Measurements from ENCODE around the gene SDK1. TPM values are rescaled to one million over a fixed set of nuclear protein-coding genes. Genes with fewer than 3 reads are reported as not detected.
"Not testable (repeated sequence)": the region's sequence is repeated elsewhere in the genome, so short reads cannot be mapped to it uniquely, and the experiment has no call there.

SDK1 gene
- total RNA-seq, 1 donor from 2014 or later = 3.9 TPM

DNA sequence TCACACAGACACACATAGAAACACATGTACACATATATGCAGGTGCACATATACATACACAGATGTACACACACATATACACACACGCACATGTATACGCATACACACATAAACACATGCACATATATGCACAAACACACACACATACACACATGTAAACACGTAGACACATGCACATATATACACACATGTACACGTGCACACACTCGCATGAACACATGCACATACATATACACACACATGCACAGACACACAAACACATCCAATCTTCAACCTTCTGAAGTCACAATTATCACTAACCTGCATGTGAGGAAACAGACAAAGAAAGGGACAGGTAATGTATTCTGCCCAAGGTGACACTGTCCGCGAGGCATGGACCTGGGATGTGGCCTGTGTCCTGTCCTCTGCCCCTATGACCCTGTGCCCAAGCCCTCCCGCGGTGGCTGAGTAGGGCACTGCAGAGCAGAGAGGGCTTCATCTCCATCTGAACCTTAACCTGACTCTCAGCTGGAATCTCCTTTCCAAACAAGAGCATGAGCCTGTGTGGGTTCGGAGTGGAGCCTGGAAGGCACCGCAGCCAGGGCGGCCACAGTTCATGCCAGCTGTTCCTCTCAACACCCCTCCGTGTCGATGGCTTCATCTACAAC is 660.9 kb downstream of the SDK1 start:
- Histone ChIP-seq H3K36me3 (ENCODE audit: control insufficient read depth, insufficient read depth, low read length) (no peaks in the 10 kb centered on the region), H3K27me3 (ENCODE audit: control insufficient read depth, insufficient read depth, low read length) (no peaks in the 10 kb centered on the region), H3K4me3 (ENCODE audit: low read depth, low read length) (no peak overlapping the region)
- DNase-seq (ENCODE audit: low read depth) = no peak
- TF ChIP-seq, protein P1, sequence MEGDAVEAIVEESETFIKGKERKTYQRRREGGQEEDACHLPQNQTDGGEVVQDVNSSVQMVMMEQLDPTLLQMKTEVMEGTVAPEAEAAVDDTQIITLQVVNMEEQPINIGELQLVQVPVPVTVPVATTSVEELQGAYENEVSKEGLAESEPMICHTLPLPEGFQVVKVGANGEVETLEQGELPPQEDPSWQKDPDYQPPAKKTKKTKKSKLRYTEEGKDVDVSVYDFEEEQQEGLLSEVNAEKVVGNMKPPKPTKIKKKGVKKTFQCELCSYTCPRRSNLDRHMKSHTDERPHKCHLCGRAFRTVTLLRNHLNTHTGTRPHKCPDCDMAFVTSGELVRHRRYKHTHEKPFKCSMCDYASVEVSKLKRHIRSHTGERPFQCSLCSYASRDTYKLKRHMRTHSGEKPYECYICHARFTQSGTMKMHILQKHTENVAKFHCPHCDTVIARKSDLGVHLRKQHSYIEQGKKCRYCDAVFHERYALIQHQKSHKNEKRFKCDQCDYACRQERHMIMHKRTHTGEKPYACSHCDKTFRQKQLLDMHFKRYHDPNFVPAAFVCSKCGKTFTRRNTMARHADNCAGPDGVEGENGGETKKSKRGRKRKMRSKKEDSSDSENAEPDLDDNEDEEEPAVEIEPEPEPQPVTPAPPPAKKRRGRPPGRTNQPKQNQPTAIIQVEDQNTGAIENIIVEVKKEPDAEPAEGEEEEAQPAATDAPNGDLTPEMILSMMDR (IDR thresholded peaks at IDR 0.05; ENCODE audit: insufficient read depth, low read length, poor library complexity, severe bottlenecking) = no peak

DNA sequence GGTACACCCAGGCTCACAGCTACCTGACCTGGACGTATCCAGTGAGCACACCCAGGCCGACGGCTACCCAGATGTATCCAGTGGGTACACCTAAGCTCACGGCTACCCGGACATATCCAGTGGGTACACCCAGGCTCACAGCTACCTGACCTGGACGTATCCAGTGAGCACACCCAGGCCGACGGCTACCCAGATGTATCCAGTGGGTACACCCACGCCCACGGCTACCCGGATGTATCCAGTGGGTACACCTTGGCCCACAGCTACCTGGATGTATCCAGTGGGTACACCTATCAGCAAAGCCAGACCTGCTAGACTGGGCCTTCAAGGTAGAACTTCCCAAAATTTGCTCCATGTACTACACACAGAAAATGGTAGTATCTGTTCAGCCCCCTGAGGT is 662.7 kb downstream of the SDK1 start:
- H3K27me3 ChIP-seq (ENCODE audit: control insufficient read depth, insufficient read depth, low read length); DNase-seq (ENCODE audit: low read depth); H3K36me3 ChIP-seq (ENCODE audit: control insufficient read depth, insufficient read depth, low read length); H3K4me3 ChIP-seq (ENCODE audit: low read depth, low read length): not testable (repeated sequence)

DNA sequence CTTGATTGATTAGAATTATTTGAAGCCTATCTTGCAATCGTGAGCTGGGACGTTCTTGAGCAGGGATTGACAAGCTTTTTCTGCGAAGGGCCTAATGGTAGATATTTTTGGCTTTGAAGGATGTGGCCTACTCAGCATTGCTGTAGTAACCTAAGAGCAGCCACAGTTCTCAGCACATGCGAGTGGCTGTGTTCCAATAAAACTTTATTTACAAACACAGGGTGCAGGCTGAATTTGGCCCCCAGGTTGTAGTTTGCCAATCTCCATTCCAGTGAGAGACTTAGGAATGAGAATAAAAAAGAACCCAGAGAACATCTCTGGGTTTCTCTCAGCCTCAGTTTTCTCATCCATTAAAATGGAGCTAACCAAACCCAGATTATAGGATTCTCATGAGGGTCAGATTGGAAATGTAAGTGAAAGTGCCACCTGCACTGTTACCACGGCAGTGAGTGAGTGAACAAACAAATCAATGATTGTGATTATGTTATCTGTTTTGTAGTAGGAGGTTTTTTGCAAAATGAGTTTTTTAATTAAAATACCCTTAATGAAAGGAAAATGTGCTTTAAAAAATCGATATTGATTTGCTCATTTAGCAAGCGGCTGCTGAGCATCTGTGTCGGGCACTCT is 664.0 kb downstream of the SDK1 start:
- Histone ChIP-seq H3K36me3 (ENCODE audit: control insufficient read depth, insufficient read depth, low read length) (no peaks in the 10 kb centered on the region), H3K4me3 (ENCODE audit: low read depth, low read length) (no peak overlapping the region), H3K27me3 (ENCODE audit: control insufficient read depth, insufficient read depth, low read length) (no peaks in the 10 kb centered on the region)
- no peak for DNase-seq (ENCODE audit: low read depth)
- TF ChIP-seq, protein P1 (IDR thresholded peaks at IDR 0.05; ENCODE audit: insufficient read depth, low read length, poor library complexity, severe bottlenecking) = no peak

DNA sequence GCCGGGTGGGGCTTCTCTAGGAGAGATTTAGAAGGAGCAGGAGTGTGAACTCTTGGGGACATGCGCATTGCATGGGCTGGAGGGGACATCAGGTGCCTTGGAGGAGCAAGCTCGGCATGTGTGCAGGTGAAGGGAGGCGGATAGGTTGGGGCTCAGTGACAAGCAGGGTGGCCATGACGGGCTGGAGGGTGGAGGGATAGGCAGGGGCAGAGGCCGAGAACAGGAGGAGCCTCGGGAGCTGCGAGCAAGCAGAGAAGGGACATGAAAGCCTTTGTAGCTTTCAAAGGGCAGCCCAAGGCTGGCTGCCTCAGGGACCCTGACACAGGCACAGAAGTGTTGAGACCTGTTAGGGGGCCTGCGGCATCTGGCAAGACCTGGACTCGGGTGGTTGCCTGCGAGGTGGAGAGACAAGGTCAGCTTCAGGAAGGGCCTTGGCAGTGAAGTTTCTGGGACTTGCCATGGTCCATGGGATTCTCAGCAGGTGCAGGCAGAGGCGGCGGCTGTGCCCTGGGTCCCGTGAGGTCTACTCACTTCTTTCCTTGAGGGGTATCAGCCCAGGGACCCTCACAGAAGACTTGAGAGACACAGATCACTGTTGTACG is 664.8 kb downstream of the SDK1 start:
- TF ChIP-seq, protein P1 (IDR thresholded peaks at IDR 0.05; ENCODE audit: insufficient read depth, low read length, poor library complexity, severe bottlenecking) = no peak
- H3K36me3 ChIP-seq (ENCODE audit: control insufficient read depth, insufficient read depth, low read length) = no peaks in the 10 kb centered on the region
- no peak overlapping the region for H3K4me3 ChIP-seq (ENCODE audit: low read depth, low read length)
- H3K27me3 ChIP-seq (ENCODE audit: control insufficient read depth, insufficient read depth, low read length) = no peaks in the 10 kb centered on the region
- DNase-seq (ENCODE audit: low read depth) = no peak

DNA sequence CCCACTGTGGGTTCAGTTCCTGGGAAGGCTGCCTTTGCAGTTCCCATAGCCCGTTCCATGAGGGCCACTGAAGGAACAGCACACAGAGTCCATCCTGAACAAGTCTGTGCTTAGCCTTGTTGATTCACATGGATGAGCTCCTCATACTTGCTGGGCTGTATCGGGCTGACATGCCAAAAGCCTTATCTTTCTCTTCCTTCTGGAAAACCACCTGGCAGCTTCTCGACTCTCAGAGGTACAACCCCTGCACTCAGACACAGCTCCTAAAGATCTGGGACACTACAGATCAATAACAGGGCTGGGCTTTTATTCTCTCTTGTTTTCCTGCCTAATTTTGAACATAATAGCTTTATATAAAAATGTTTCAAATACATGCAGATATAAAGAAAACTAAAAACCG is 667.2 kb downstream of the SDK1 start:
- DNase-seq (ENCODE audit: low read depth) = no peak

DNA sequence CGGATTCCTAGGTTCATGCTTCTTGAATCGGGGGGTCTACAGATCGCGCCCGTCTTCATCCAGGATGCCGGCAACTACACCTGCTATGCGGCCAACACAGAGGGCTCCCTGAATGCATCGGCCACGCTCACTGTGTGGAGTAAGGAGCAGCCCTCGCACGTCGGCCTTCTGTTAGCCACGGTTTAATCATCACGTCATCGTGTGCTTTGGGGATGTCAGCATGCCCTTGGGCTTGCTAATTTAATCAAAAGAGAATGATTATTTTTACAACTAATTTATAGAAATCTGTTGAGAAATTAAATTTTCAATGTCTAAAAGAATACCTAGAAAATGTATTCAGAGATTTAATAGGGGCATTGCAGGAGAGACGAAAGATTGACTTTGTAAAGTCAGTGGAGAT is 668.2 kb downstream of the SDK1 start:
- no peak overlapping the region for H3K4me3 ChIP-seq (ENCODE audit: low read depth, low read length)
- no peak for DNase-seq (ENCODE audit: low read depth)
- H3K27me3 ChIP-seq (ENCODE audit: control insufficient read depth, insufficient read depth, low read length) = no peaks in the 10 kb centered on the region
- no peaks in the 10 kb centered on the region for H3K36me3 ChIP-seq (ENCODE audit: control insufficient read depth, insufficient read depth, low read length)
- TF ChIP-seq, protein P1 (IDR thresholded peaks at IDR 0.05; ENCODE audit: insufficient read depth, low read length, poor library complexity, severe bottlenecking) = no peak

More for the DNA sequence above, 667.2 kb downstream of the SDK1 start:
- Histone ChIP-seq H3K27me3 (ENCODE audit: control insufficient read depth, insufficient read depth, low read length) (no peaks in the 10 kb centered on the region), H3K36me3 (ENCODE audit: control insufficient read depth, insufficient read depth, low read length) (no peaks in the 10 kb centered on the region), H3K4me3 (ENCODE audit: low read depth, low read length) (no peak overlapping the region)
- TF ChIP-seq, protein P1 (IDR thresholded peaks at IDR 0.05; ENCODE audit: insufficient read depth, low read length, poor library complexity, severe bottlenecking) = no peak

Data from kidney epithelial cell (primary cell).